CD4-positive, alpha-beta memory T cell (primary cell): ENCODE results near the gene TRPC4AP. TPM values are rescaled to one million over a fixed set of nuclear protein-coding genes. Genes with fewer than 3 reads are reported as not detected.

Experiments
- CTCF ChIA-PET: fragments of 350-600 bp; sonication (Branson Sonifier 250); formaldehyde crosslinking; loops from one replicate; lab custom pipeline; 2021; ENCODE audit warnings: inconsistent platforms; ENCODE audit not compliant: partially characterized antibody; lab: Charles Lee
- POLR2A ChIA-PET: fragments of 350-600 bp; sonication (Branson Sonifier 250); formaldehyde crosslinking; loops from one replicate; lab custom pipeline; 2021; ENCODE audit not compliant: partially characterized antibody; lab: Charles Lee
- DNase-seq, 5 donors: peaks; one replicate each; pipeline versions ENCODE4 v3.0.0 to v3.0.0-alpha.2; 2020 to 2022; ENCODE audit warnings: mixed read lengths in 1 of 5
- H3K27ac ChIP-seq: one replicate; pipeline ENCODE4 v1.7.0; 2013; ENCODE audit warnings: low read depth, low read length
- H3K27me3 ChIP-seq: 2 replicates; pipeline ENCODE4 v1.7.0; 2013; ENCODE audit warnings: mild to moderate bottlenecking, low read length, moderate library complexity; ENCODE audit not compliant: insufficient read depth
- H3K36me3 ChIP-seq: 2 replicates; pipeline ENCODE4 v1.7.0; 2013; ENCODE audit warnings: mild to moderate bottlenecking, low read length, moderate library complexity; ENCODE audit not compliant: insufficient read depth
- H3K4me1 ChIP-seq: 2 replicates; pipeline ENCODE4 v1.7.0; 2013; ENCODE audit warnings: mild to moderate bottlenecking, low read length, moderate library complexity; ENCODE audit not compliant: insufficient read depth
- H3K4me3 ChIP-seq, 2 donors: one replicate each; pipeline ENCODE4 v1.7.0; 2013; ENCODE audit warnings: low read length in 2 of 2, mild to moderate bottlenecking in 1 of 2
- H3K9me3 ChIP-seq, 2 donors: one replicate each; pipeline ENCODE4 v1.7.0; 2013; ENCODE audit warnings: low read length in 2 of 2, control low read depth in 1 of 2; ENCODE audit not compliant: control insufficient read depth in 1 of 2
- H3K27ac Mint-ChIP-seq, 7 donors: one replicate each; pipeline ENCODE4 v1.8.0; 2020 to 2021; ENCODE audit warnings: mixed read lengths in 7 of 7, mild to moderate bottlenecking in 6 of 7, inconsistent platforms in 3 of 7, moderate library complexity in 3 of 7
- H3K27me3 Mint-ChIP-seq, 2 donors: one replicate each; pipeline ENCODE4 v1.8.0; 2020 to 2021; ENCODE audit warnings: mixed read lengths in 2 of 2
- H3K36me3 Mint-ChIP-seq, 2 donors: one replicate each; pipeline ENCODE4 v1.8.0; 2020 to 2021; ENCODE audit warnings: mixed read lengths in 2 of 2, inconsistent platforms in 1 of 2, mild to moderate bottlenecking in 1 of 2
- H3K4me1 Mint-ChIP-seq, 4 donors: one replicate each; pipeline ENCODE4 v1.8.0; 2020 to 2021; ENCODE audit warnings: mixed read lengths in 4 of 4, mild to moderate bottlenecking in 1 of 4
- H3K4me3 Mint-ChIP-seq, 8 donors: one replicate each; pipeline ENCODE4 v1.8.0; 2020 to 2021; ENCODE audit warnings: mixed read lengths in 8 of 8, mild to moderate bottlenecking in 7 of 8, moderate library complexity in 6 of 8, inconsistent platforms in 3 of 8
- H3K9me3 Mint-ChIP-seq, 8 donors: one replicate each; pipeline ENCODE4 v1.8.0; 2020 to 2021; ENCODE audit warnings: mixed read lengths in 8 of 8, mild to moderate bottlenecking in 5 of 8, inconsistent platforms in 3 of 8, moderate library complexity in 1 of 8
- intact Hi-C: fragments of 100-400 bp; cut with micrococcal nuclease; formaldehyde crosslinking; loops from one replicate; pipeline ENCODE4 v1.15.1; 2023
- polyA plus RNA-seq, 2 donors: library from polyadenylated mRNA; unstranded; fragments of 300-500 nt; fragmentation: Illumina TruSeq; gene quantifications; one replicate each; pipeline ENCODE4 v1.2.3, GENCODE V29; 2021
- total RNA-seq, 2 experiments: library from RNA; stranded (reverse); gene quantifications; one replicate each; pipeline ENCODE4 v1.2.3, GENCODE V29; 2021

Gene TRPC4AP
- total and polyA plus RNA-seq, 4 experiments from 2014 or later: 61.2 to 81.6 (median 63.8) TPM

- DNase-seq: no peak
- CTCF ChIA-PET: interaction anchor here (1.2 kb wide), 1 partner anchor 133 kb away, joined by 3 read pairs; the partner anchor contains the start of gene GGT7
These were observed 86.6 kb downstream of the TRPC4AP start for GRCh38 chr20:35006009-35006408.

GRCh38 chr20:35005463-35005961 is 87.1 kb downstream of the TRPC4AP start:
- CTCF ChIA-PET: interaction anchor here (1.2 kb wide), 1 partner anchor 133 kb away, joined by 3 read pairs; the partner anchor contains the start of gene GGT7
- peak overlapping the region in 1 of 7 donors; percentile 36 for H3K27ac Mint-ChIP-seq

More at GRCh38 chr20:35006009-35006408, 86.6 kb downstream of the TRPC4AP start:
- intact Hi-C loops: no loop called here
- H3K9me3 Mint-ChIP-seq: no peaks in the 10 kb centered on the region
- H3K4me1 ChIP-seq: no peaks in the 10 kb centered on the region
- H3K4me3 Mint-ChIP-seq: no peak overlapping the region
- no peaks in the 10 kb centered on the region for H3K27me3 Mint-ChIP-seq
- POLR2A ChIA-PET: no interaction called here
- peaks cover 88% of the 10 kb centered on the region for H3K36me3 ChIP-seq
- H3K4me1 Mint-ChIP-seq: no peaks in the 10 kb centered on the region
- peak overlapping the region in 1 of 7 donors; percentile 26 for H3K27ac Mint-ChIP-seq
- H3K36me3 Mint-ChIP-seq: peaks cover 38 to 83% of the 10 kb centered on the region in 2 donors
- H3K27ac ChIP-seq: no peak overlapping the region
- no peak overlapping the region for H3K4me3 ChIP-seq
- no peaks in the 10 kb centered on the region for H3K9me3 ChIP-seq
- H3K27me3 ChIP-seq: no peaks in the 10 kb centered on the region

GRCh38 chr20:35004749-35005462 is 87.7 kb downstream of the TRPC4AP start:
- no peaks in the 10 kb centered on the region for H3K9me3 ChIP-seq
- Mint-ChIP-seq H3K27ac (peak overlapping the region in 1 of 7 donors; percentile 11), H3K9me3 (no peaks in the 10 kb centered on the region), H3K4me3 (no peak overlapping the region), H3K36me3 (peaks cover 38 to 83% of the 10 kb centered on the region in 2 donors), H3K4me1 (no peaks in the 10 kb centered on the region), H3K27me3 (no peaks in the 10 kb centered on the region)
- no peaks in the 10 kb centered on the region for H3K4me1 ChIP-seq
- CTCF ChIA-PET: interaction anchor here (1.2 kb wide), 1 partner anchor 132 kb away, joined by 3 read pairs; the partner anchor contains the start of gene GGT7
- DNase-seq: no peak
- no peak overlapping the region for H3K27ac ChIP-seq
- H3K36me3 ChIP-seq: peaks cover 80% of the 10 kb centered on the region
- no peak overlapping the region for H3K4me3 ChIP-seq
- no peaks in the 10 kb centered on the region for H3K27me3 ChIP-seq
- intact Hi-C loops: no loop called here
- POLR2A ChIA-PET: no interaction called here

More at GRCh38 chr20:35005463-35005961, 87.1 kb downstream of the TRPC4AP start:
- Histone ChIP-seq H3K27me3 (no peaks in the 10 kb centered on the region), H3K36me3 (peaks cover 86% of the 10 kb centered on the region), H3K9me3 (no peaks in the 10 kb centered on the region), H3K4me3 (no peak overlapping the region), H3K4me1 (no peaks in the 10 kb centered on the region), H3K27ac (no peak overlapping the region)
- no peaks in the 10 kb centered on the region for H3K4me1 Mint-ChIP-seq
- POLR2A ChIA-PET: no interaction called here
- no peaks in the 10 kb centered on the region for H3K27me3 Mint-ChIP-seq
- intact Hi-C loops: no loop called here
- no peak overlapping the region for H3K4me3 Mint-ChIP-seq
- DNase-seq: no peak
- H3K36me3 Mint-ChIP-seq: peaks cover 39 to 84% of the 10 kb centered on the region in 2 donors
- no peaks in the 10 kb centered on the region for H3K9me3 Mint-ChIP-seq

- Histone ChIP-seq H3K27ac (no peak overlapping the region), H3K4me3 (no peak overlapping the region), H3K27me3 (no peaks in the 10 kb centered on the region), H3K4me1 (no peaks in the 10 kb centered on the region), H3K36me3 (peaks cover 73% of the 10 kb centered on the region), H3K9me3 (no peaks in the 10 kb centered on the region)
- CTCF ChIA-PET: no interaction called here
- POLR2A ChIA-PET: no interaction called here
- no peaks in the 10 kb centered on the region for H3K27me3 Mint-ChIP-seq
- DNase-seq: no peak
- H3K4me1 Mint-ChIP-seq: no peaks in the 10 kb centered on the region
- no peak overlapping the region for H3K4me3 Mint-ChIP-seq
- H3K27ac Mint-ChIP-seq: peak overlapping the region in 1 of 7 donors; percentile 17
- intact Hi-C loops: no loop called here
- no peaks in the 10 kb centered on the region for H3K9me3 Mint-ChIP-seq
- H3K36me3 Mint-ChIP-seq: peaks cover 41 to 80% of the 10 kb centered on the region in 2 donors
These were observed 88.4 kb downstream of the TRPC4AP start for GRCh38 chr20:35004051-35004725.

GRCh38 chr20:35003211-35004031 is 89.2 kb downstream of the TRPC4AP start:
- H3K27me3 Mint-ChIP-seq: no peaks in the 10 kb centered on the region
- H3K27ac ChIP-seq: no peak overlapping the region
- no peak for DNase-seq
- no peaks in the 10 kb centered on the region for H3K9me3 ChIP-seq
- H3K4me3 ChIP-seq: no peak overlapping the region
- peaks cover 0 to 3% (median 0%) of the 10 kb centered on the region in 4 donors for H3K4me1 Mint-ChIP-seq
- POLR2A ChIA-PET: no interaction called here
- peaks cover 0 to 3% (median 0%) of the 10 kb centered on the region in 8 donors for H3K9me3 Mint-ChIP-seq
- peak overlapping the region in 1 of 7 donors; percentile 36 for H3K27ac Mint-ChIP-seq
- peaks cover 38 to 80% of the 10 kb centered on the region in 2 donors for H3K36me3 Mint-ChIP-seq
- peaks cover 66% of the 10 kb centered on the region for H3K36me3 ChIP-seq
- no peaks in the 10 kb centered on the region for H3K27me3 ChIP-seq
- intact Hi-C loops: no loop called here
- no peak overlapping the region for H3K4me3 Mint-ChIP-seq
- H3K4me1 ChIP-seq: no peaks in the 10 kb centered on the region
- CTCF ChIA-PET: no interaction called here

GRCh38 chr20:35002426-35003210 is 90.0 kb downstream of the TRPC4AP start:
- H3K4me3 Mint-ChIP-seq: no peak overlapping the region
- peaks cover 0 to 3% (median 0%) of the 10 kb centered on the region in 8 donors for H3K9me3 Mint-ChIP-seq
- Histone ChIP-seq H3K36me3 (peaks cover 60% of the 10 kb centered on the region), H3K27me3 (no peaks in the 10 kb centered on the region), H3K4me1 (no peaks in the 10 kb centered on the region), H3K4me3 (no peak overlapping the region), H3K9me3 (no peaks in the 10 kb centered on the region), H3K27ac (no peak overlapping the region)
- ChIA-PET CTCF (no interaction called here), POLR2A (no interaction called here)
- peaks cover 36 to 80% of the 10 kb centered on the region in 2 donors for H3K36me3 Mint-ChIP-seq
- H3K27ac Mint-ChIP-seq: peak overlapping the region in 1 of 7 donors; percentile 51
- H3K4me1 Mint-ChIP-seq: peaks cover 2 to 8% (median 5%) of the 10 kb centered on the region in 4 donors
- no peaks in the 10 kb centered on the region for H3K27me3 Mint-ChIP-seq
- intact Hi-C loops: no loop called here
- DNase-seq: no peak
